Tibial nerve (tissue), 4 donors: ENCODE data around the gene NPIPB2.

Experiments used
- EP300 ChIP-seq, 2 donors: sonication (generic); formaldehyde crosslinking; IDR thresholded peaks; one replicate each; pipeline ENCODE4 v1.6.1; 2017; ENCODE audit warnings: antibody characterized with exemption in 2 of 2, mild to moderate bottlenecking in 1 of 2
- TF ChIP-seq, protein P1 (sequence below), 5 experiments: fragments of 200-600 bp in 3 of 5; fragments of 450-650 bp in 2 of 5; sonication (generic) in 3 of 5; IDR thresholded peaks; one replicate each; pipeline ENCODE4 v1.5.1; 2016 to 2019; ENCODE audit warnings: antibody characterized with exemption in 5 of 5, mild to moderate bottlenecking in 3 of 5, moderate library complexity in 2 of 5

- TF ChIP-seq, protein P1, sequence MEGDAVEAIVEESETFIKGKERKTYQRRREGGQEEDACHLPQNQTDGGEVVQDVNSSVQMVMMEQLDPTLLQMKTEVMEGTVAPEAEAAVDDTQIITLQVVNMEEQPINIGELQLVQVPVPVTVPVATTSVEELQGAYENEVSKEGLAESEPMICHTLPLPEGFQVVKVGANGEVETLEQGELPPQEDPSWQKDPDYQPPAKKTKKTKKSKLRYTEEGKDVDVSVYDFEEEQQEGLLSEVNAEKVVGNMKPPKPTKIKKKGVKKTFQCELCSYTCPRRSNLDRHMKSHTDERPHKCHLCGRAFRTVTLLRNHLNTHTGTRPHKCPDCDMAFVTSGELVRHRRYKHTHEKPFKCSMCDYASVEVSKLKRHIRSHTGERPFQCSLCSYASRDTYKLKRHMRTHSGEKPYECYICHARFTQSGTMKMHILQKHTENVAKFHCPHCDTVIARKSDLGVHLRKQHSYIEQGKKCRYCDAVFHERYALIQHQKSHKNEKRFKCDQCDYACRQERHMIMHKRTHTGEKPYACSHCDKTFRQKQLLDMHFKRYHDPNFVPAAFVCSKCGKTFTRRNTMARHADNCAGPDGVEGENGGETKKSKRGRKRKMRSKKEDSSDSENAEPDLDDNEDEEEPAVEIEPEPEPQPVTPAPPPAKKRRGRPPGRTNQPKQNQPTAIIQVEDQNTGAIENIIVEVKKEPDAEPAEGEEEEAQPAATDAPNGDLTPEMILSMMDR (IDR thresholded peaks at IDR 0.05), result no peak
- TF ChIP-seq EP300 (IDR thresholded peaks at IDR 0.05), result no peak
Observed at GRCh38 chr16:11957591-11958395, 15.9 kb upstream of the NPIPB2 start.
